HG03558 (cell line): Measurements from ENCODE around the gene TNFRSF8.
"Not testable (repeated sequence)": the region's sequence is repeated elsewhere in the genome, so short reads cannot be mapped to it uniquely, and the experiment has no call there.

Experiments used
- ATAC-seq: cut with Tn5 transposase; IDR thresholded peaks from one replicate; pipeline ENCODE4 v1.9.1; 2021; ENCODE audit warnings: moderate number of reproducible peaks; ENCODE audit not compliant: unreplicated experiment; ENCODE audit errors: extremely low read depth

Gene TNFRSF8

DNA sequence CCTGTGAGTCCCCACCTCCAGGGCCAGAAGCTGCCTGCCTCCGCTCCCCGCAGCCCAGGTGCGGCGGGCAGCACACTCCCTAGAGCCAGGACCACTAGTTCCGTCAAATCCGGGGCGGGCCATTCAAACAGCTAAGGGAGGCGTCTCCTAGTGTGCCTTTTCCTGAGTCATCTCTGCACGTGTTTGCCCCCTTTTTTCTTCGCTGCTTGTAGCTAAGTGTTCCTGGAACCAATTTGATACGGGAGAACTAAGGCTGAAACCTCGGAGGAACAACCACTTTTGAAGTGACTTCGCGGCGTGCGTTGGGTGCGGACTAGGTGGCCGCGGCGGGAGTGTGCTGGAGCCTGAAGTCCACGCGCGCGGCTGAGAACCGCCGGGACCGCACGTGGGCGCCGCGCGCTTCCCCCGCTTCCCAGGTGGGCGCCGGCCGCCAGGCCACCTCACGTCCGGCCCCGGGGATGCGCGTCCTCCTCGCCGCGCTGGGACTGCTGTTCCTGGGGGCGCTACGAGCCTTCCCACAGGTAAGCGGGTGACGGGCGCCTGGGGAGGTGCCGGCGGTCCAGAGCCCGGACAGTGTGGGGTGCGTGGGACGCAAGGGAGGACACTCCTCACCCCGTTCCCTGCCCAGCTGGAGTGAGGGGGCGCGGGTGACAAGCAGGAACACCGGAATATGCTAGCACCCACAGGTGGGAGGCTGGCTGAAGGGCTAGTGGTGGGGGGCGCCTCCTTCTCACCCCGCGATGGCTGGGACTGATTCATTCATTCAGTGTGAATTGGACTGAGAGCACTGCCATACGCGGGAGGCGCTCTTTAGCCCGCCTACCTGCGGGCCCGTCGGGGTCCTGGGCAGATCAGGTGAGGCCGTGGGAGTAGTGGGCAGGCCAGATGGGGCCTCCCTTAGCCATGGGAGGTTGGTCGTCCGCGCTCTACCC lies at the start of gene TNFRSF8:
TSS of gene TNFRSF8 (plus strand) at position 163 of the 932 bp plus-strand sequence. CDS start at position 459, 296 bp downstream.
- no peak for ATAC-seq

- no peak for ATAC-seq
Measured at GRCh38 chr1:12014141-12014991, 48.7 kb upstream of the TNFRSF8 start.

GRCh38 chr1:12015001-12015491 lies 48.1 kb upstream of the TNFRSF8 start:
- no peak for ATAC-seq

- no peak for ATAC-seq
Measured at GRCh38 chr1:12015499-12015898, 47.6 kb upstream of the TNFRSF8 start.

GRCh38 chr1:12016182-12016581 lies 46.9 kb upstream of the TNFRSF8 start:
- ATAC-seq: no peak

DNA sequence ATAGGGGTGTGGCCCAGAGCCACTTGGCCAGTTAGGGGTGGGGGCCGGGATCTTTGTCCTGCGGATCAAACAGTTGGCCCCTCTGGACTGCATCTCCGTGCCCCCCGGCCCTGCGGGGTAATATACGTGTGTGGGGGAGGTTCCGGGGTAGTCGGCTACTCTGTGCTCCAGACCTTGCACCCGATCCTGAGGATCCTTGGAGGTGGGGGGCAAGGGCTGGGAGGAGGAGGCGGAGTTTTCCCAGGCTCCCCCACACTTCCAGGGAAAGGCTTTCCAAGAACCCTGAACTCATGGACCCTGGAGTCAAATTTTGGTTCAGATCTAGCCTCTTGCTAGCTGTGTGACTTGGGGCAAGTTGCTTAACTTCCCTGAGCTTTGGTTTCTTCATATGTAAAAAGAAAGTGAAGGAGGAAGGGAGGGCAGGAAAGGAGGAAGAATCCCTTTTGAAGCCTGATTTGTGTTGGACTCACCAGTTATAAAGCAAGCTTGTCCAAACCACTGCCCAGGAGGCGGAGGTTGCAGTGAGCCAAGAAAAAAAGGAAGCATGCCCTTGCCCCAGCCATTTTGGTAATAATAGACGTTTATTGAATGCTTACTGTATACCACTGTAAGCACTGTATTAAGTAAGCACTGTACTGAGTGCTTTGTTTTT lies 43.1 kb upstream of the TNFRSF8 start:
- ATAC-seq: no peak

GRCh38 chr1:12021616-12022015 lies 41.5 kb upstream of the TNFRSF8 start:
- no peak for ATAC-seq

GRCh38 chr1:12022036-12022435 lies 41.1 kb upstream of the TNFRSF8 start:
- no peak for ATAC-seq

GRCh38 chr1:12026586-12026985 lies 36.5 kb upstream of the TNFRSF8 start:
- no peak for ATAC-seq

- no peak for ATAC-seq
Measured at GRCh38 chr1:12028248-12028647, 34.9 kb upstream of the TNFRSF8 start.

DNA sequence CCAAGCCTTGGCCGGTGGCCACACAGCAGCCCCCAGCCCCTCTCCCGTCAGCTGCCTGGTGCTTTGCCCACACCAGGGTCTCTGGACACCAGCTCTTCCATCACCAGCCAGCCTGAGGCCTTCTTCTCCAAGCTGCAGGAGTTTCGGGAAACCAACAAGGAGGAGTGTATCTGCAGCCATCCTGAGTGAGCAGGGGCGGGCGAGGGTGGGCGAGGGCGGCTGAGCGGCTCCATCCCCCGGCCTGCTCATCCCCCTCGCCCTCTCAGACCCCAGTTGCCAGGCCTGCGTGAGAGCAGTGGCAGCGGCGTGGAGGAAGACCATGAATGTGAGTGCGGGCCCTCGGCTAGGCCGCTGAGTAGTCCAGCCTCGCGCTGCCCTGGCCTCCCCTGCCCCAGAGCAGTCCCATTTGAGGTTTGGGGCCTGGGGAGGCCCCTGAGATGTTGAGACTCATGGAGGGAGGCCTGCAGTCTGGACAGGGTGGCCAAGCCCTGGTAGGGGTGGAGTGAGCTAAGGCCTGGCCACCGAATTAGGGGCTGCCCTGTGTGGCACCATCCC lies 34.1 kb upstream of the TNFRSF8 start:
- no peak for ATAC-seq

GRCh38 chr1:12029720-12030339 lies 33.3 kb upstream of the TNFRSF8 start:
- ATAC-seq: no peak

DNA sequence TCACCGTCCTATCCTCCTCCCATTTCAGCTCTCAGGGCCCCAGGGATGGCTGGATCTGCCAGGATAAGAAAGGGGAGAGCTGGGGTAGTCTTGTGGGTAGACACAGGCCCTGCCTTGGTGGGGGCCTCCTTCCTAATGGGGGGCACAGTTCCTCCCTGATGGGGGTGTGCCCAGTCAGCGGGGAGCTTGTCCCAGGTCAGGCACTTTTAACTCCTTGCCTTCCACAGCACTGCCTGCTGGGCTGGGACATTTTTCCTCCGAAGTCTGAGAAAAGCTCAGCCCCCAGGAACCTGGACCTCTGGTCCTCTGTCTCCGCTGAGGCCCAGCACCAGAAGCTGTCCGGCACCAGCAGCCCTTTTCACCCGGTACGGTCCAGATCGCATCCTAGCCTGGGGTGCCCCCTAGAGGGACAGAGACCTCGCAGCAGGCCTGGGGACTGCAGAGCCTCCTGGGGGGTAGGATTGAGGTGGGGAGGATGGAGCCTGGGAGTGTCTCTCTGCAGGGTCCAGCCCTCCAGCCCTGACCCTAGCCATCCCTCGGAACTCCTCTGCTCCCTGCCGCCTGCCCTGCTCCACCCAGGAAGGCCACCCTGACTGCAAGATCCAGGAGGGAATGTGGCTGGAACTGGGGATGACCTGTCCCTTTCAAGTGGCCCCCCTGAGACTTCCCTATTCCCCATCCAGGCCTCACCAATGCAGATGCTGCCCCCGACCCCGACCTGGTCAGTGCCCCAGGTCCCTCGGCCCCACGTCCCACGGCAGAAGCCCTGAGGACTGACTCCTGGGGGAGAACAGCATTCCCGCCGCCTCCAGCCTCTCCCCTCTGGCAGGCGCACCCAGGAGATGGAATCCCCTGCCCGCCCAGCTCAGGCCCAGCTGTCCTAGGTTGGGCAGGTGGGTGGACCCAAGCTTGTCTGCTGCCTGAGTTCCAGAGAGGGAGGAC lies 31.8 kb upstream of the TNFRSF8 start:
- no peak for ATAC-seq

DNA sequence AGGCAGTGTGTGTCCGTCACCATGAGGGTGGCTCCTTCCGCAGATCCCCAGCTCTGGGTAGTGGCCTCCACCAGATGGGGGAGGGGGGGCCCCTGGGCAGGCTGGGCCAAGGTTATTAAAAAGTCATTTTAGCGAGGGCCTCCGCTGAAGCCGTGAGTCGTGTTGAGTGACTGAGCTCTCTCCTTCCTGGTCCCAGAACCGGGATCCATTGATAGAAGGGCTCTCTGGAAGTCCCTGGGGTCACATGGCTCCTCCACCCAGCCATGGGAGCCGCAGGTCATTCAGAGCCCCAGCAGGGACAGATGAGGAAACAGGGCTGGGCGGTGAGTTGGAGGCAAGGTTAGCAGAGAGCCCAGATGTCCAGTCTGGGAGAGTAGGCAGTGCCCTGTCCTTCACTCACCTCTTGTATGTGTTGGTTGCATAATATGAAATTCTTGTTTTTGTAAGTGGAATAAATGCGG lies 30.9 kb upstream of the TNFRSF8 start:
- no peak for ATAC-seq

DNA sequence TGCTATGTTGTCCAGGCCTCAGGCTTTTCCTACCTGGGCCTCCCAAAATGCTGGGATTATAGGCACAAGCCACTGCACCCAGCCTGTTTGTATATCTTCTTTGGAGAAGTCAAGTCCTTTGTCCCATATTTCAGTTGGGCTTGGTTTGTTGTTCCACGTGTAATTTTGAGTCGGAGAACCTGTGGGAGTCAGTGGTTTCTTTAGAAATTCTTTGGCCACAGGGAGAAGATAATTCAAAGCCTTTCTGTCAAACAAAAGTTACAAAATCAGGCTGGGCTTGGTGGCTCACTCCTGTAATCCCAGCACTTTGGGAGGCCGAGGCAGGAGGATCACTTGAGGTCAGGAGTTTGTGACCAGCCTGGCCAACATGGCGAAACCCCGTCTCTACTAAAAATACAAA lies 29.7 kb upstream of the TNFRSF8 start:
- not testable (repeated sequence) for ATAC-seq

GRCh38 chr1:12034381-12034801 lies 28.7 kb upstream of the TNFRSF8 start:
- ATAC-seq: no peak

- ATAC-seq: no peak
Measured at GRCh38 chr1:12035312-12035711, 27.8 kb upstream of the TNFRSF8 start.
